Neuronal stem cell (in vitro differentiated cells): Measurements from ENCODE around the gene PPIA.

ENCODE experiments used
- DNase-seq: peaks from one replicate; pipeline ENCODE4 v3.0.0-alpha.2; 2013; ENCODE audit warnings: low spot score
- H2AFZ ChIP-seq: one replicate; pipeline ENCODE4 v1.6.1; 2013; ENCODE audit warnings: mild to moderate bottlenecking, low read length, inconsistent platforms
- H2AK5ac ChIP-seq: 2 replicates; pipeline ENCODE4 v1.6.1; 2013; ENCODE audit warnings: low read depth, mild to moderate bottlenecking, inconsistent platforms, low read length, moderate library complexity, mixed read lengths
- H2BK120ac ChIP-seq: 2 replicates; pipeline ENCODE4 v1.6.1; 2013; ENCODE audit warnings: low read depth, mild to moderate bottlenecking, inconsistent platforms, low read length, moderate library complexity, mixed read lengths
- H2BK12ac ChIP-seq: one replicate; pipeline ENCODE4 v1.6.1; 2013; ENCODE audit warnings: low read length, inconsistent platforms
- H2BK15ac ChIP-seq: 2 replicates; pipeline ENCODE4 v1.6.1; 2013; ENCODE audit warnings: mild to moderate bottlenecking, low read length, inconsistent platforms, mixed read lengths
- H2BK5ac ChIP-seq: one replicate; pipeline ENCODE4 v1.6.1; 2013; ENCODE audit warnings: inconsistent platforms, mild to moderate bottlenecking, low read length, moderate library complexity
- H3K14ac ChIP-seq: one replicate; pipeline ENCODE4 v1.6.1; 2013; ENCODE audit warnings: low read length, inconsistent platforms
- H3K18ac ChIP-seq: 2 replicates; pipeline ENCODE4 v1.6.1; 2013; ENCODE audit warnings: low read length, inconsistent platforms
- H3K23ac ChIP-seq: 2 replicates; pipeline ENCODE4 v1.6.1; 2013; ENCODE audit warnings: low read depth, mild to moderate bottlenecking, mixed read lengths, low read length, inconsistent platforms; ENCODE audit not compliant: poor library complexity
- H3K27ac ChIP-seq: replicated peaks from 3 replicates; pipeline ENCODE4 v1.5.1; 2013; ENCODE audit warnings: low read length, inconsistent platforms
- H3K27me3 ChIP-seq, 3 experiments: 2 replicates each; pipeline ENCODE4 v1.6.1; 2013; ENCODE audit warnings: low read length in 3 of 3, mild to moderate bottlenecking in 2 of 3, inconsistent platforms in 1 of 3, low read depth in 1 of 3, mixed read lengths in 1 of 3, moderate library complexity in 1 of 3; ENCODE audit not compliant: control insufficient read depth in 3 of 3, insufficient read depth in 3 of 3
- H3K36me3 ChIP-seq, 2 donors: replicated peaks in 1 of 2; 2 replicates each; pipeline ENCODE4 v1.6.1; 2013; ENCODE audit warnings: low read length in 2 of 2; ENCODE audit not compliant: control insufficient read depth in 2 of 2, insufficient read depth in 2 of 2
- H3K4ac ChIP-seq: 2 replicates; pipeline ENCODE4 v1.6.1; 2013; ENCODE audit warnings: inconsistent platforms, mild to moderate bottlenecking, low read length, moderate library complexity
- H3K4me1 ChIP-seq, 2 donors: 1 replicate in 1 of 2; 2 replicates in 1 of 2; pipeline ENCODE4 v1.6.1; 2013; ENCODE audit warnings: low read length in 2 of 2, low read depth in 1 of 2; ENCODE audit not compliant: control insufficient read depth in 2 of 2, insufficient read depth in 1 of 2
- H3K4me2 ChIP-seq: one replicate; pipeline ENCODE4 v1.6.1; 2013; ENCODE audit warnings: mild to moderate bottlenecking, low read length, inconsistent platforms; ENCODE audit not compliant: insufficient read depth, poor library complexity, severe bottlenecking
- H3K4me3 ChIP-seq, 2 donors: 2 replicates each; pipeline ENCODE4 v1.5.1; 2013; ENCODE audit warnings: low read length in 2 of 2, mild to moderate bottlenecking in 2 of 2, inconsistent platforms in 1 of 2, moderate library complexity in 1 of 2
- H3K79me1 ChIP-seq: one replicate; pipeline ENCODE4 v1.6.1; 2013; ENCODE audit warnings: low read depth, mild to moderate bottlenecking, inconsistent platforms, low read length, moderate library complexity
- H3K9ac ChIP-seq: one replicate; pipeline ENCODE4 v1.6.1; 2013; ENCODE audit warnings: mild to moderate bottlenecking, low read depth, low read length, inconsistent platforms; ENCODE audit not compliant: poor library complexity
- H3K9me3 ChIP-seq, 2 donors: replicated peaks in 1 of 2; 2 replicates each; pipeline versions ENCODE3 to v1.6.1; 2013; ENCODE audit warnings: low read length in 2 of 2, mild to moderate bottlenecking in 2 of 2, inconsistent platforms in 1 of 2, low read depth in 1 of 2, mixed read lengths in 1 of 2, moderate library complexity in 1 of 2; ENCODE audit not compliant: control insufficient read depth in 2 of 2, insufficient read depth in 1 of 2
- H4K8ac ChIP-seq: one replicate; pipeline ENCODE4 v1.6.1; 2013; ENCODE audit warnings: low read depth, mild to moderate bottlenecking, inconsistent platforms, low read length, moderate library complexity
- H4K91ac ChIP-seq: one replicate; pipeline ENCODE4 v1.6.1; 2013; ENCODE audit warnings: low read length, low read depth, mild to moderate bottlenecking, inconsistent platforms; ENCODE audit not compliant: poor library complexity
- WGBS, 2 donors: extraction: QIAGEN DNeasy Blood & Tissue Kit; methylation state at CpG; one replicate each; pipeline ENCODE4 v1.1.7; 2013; ENCODE audit warnings: missing lambda C conversion rate in 2 of 2, mixed read lengths in 1 of 2; ENCODE audit not compliant: insufficient read length in 2 of 2, insufficient replicate concordance in 1 of 2; ENCODE audit errors: extremely low coverage in 2 of 2; 5-methylcytosine and 5-hydroxymethylcytosine counted together

PPIA gene

DNA sequence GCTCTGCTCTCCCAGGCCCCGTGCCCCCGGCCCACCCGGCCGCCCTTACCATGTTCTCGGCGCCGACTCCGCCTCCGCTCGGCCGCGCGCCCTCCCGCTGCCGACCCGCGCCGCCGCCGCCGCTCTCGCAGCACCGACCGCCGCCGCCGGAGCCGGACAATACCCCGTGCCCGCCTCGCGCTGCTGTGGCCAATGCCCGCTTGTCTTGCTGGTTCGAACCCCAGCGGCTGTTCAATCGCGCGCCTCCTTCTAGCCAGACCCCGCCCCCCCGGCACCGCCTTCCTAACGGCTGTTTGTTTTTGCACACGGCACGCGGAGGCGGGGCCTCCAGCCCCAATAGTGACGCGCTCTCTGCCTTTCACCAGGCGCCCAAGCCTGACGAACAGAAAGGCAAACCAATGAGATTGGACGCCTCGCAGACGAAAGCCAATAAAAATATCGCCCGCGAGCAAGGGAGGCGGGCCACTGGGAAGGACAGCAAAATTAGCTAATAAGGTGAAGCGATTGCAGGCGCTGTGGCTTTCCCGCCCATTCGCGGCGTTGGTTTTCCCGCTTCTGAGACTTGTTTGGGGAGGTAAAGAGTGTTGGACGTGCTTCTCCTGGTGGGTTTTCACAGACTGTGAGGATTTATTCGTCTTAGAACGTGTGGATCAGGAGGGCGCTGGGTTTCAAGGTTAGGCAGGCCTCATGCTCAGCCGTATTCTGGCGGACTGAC, 51.6 kb downstream of the PPIA start, which contains the start of gene H2AZ2:
Gene H2AZ2, minus strand, starts transcription at position 168 of the 715 bp plus-strand sequence. Its CDS starts 116 bp downstream, at position 52.
- Histone ChIP-seq H2BK5ac (peak within 1 kb of the TSS; percentile 33), H3K4me3 (peak within 1 kb of the TSS; percentile 89 to 94)
- peak; percentile 100 for DNase-seq

DNA sequence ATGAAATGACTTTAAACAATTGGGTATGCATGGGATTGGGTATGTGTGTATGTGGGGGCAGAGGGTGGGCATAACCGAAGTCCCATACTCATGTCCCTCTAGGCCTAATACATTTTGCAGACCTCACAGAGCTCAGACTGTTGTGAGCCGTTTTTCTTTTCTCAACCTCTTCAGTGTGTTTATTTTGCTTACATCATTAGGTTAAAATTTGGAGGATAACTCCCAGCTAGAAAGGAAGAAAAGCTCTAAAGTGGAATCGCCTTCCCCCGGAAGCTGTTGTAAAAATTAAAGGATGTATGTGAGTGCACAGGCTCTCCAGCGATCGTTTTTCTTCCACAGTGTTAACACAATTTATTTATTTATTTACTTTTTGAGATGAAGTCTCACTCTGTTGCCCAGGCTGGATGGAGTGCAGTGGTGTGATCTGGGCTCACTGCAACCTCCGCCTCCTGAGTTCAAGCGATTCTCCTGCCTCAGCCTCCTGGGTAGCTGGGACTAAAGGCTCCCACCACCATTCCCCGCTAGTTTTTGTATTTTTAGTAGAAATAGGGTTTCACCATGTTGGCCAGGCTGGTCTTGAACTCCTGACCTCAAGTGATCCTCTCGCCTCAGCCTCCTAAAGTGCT, 52.9 kb downstream of the PPIA start:
- H3K27ac ChIP-seq = no peak overlapping the region
- no peak overlapping the region for H2BK120ac ChIP-seq

More for the DNA sequence above, 51.6 kb downstream of the PPIA start, which contains the start of gene H2AZ2:
- Histone ChIP-seq H3K4me1 (peaks cover 2 to 3% of the 10 kb centered on the region in 2 donors), H3K14ac (peak within 1 kb of the TSS; percentile 91), H3K79me1 (peaks cover 2% of the 10 kb centered on the region), H2BK120ac (peak within 1 kb of the TSS; percentile 50), H3K18ac (peak within 1 kb of the TSS; percentile 99), H4K91ac (no peak within 1 kb of the TSS), H3K9ac (peak within 1 kb of the TSS; percentile 92), H3K36me3 (peaks cover 0 to 16% of the 10 kb centered on the region in 2 donors), H3K9me3 (no peaks in the 10 kb centered on the region), H2AFZ (peak within 1 kb of the TSS; percentile 88), H4K8ac (no peak within 1 kb of the TSS), H2AK5ac (no peak within 1 kb of the TSS), H2BK12ac (no peak within 1 kb of the TSS), H2BK15ac (no peak within 1 kb of the TSS), H3K27me3 (no peaks in the 10 kb centered on the region), H3K27ac (peak within 1 kb of the TSS; percentile 95), H3K4me2 (peak within 1 kb of the TSS; percentile 65), H3K4ac (no peak within 1 kb of the TSS), H3K23ac (peak within 1 kb of the TSS; percentile 92)
- WGBS, 2 donors = no CpG with 5 or more reads among the region's 70 CpGs

DNA sequence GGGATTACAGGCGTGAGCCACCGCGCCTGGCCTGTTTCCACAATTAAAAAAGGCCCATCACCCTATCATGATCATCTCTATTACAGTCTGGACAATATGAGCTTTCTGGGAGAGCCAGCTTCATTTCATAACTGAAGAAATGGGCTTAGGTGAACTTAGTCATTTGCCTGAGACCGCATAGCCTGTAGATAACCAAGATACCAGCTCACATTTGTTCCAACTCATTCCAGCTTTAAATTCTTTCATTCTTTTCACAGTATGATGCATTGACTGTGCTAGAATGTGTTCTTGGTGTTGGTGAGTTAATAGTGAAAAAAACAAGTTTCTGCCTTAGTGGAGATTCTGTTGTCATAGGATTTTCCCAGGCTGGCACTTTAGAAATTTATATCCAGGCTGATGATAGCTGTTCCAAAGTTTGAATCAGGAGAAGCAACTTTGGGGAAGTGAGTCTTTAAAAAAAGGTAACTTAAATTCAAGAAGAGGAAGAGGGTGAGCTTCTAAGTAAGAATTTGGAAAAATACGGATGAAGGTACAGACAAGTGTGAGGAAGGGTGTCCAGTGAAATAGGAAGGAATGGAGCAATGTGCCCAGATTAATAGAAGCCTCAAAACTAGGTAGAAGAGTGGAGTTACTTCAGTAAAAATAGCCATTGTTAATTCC, 53.5 kb downstream of the PPIA start:
- H3K27ac ChIP-seq = no peak overlapping the region
- H3K14ac ChIP-seq = no peak overlapping the region
- no peak overlapping the region for H4K8ac ChIP-seq
- no peak for DNase-seq
- H3K79me1 ChIP-seq = peaks cover 2% of the 10 kb centered on the region
- H2AK5ac ChIP-seq = no peak overlapping the region
- H3K23ac ChIP-seq = no peak overlapping the region
- 100% methylated on average over 1 of the region's 5 CpGs; no CpG with 5 or more reads in 1 of the 2 donors for WGBS, 2 donors
- no peak overlapping the region for H3K18ac ChIP-seq
- H2BK120ac ChIP-seq = no peak overlapping the region
- no peak overlapping the region for H3K4me2 ChIP-seq
- no peaks in the 10 kb centered on the region for H3K9me3 ChIP-seq
- no peak overlapping the region for H3K9ac ChIP-seq
- no peak overlapping the region for H2BK12ac ChIP-seq
- H2BK5ac ChIP-seq = no peak overlapping the region
- H2AFZ ChIP-seq = no peak overlapping the region
- H4K91ac ChIP-seq = no peak overlapping the region
- H3K4me3 ChIP-seq = no peak overlapping the region
- no peaks in the 10 kb centered on the region for H3K36me3 ChIP-seq
- peaks cover 2 to 3% of the 10 kb centered on the region in 2 donors for H3K4me1 ChIP-seq
- no peaks in the 10 kb centered on the region for H3K27me3 ChIP-seq
- no peak overlapping the region for H3K4ac ChIP-seq
- H2BK15ac ChIP-seq = no peak overlapping the region

More for the DNA sequence above, 52.9 kb downstream of the PPIA start:
- H3K9me3 ChIP-seq = no peaks in the 10 kb centered on the region
- H3K79me1 ChIP-seq = peaks cover 2% of the 10 kb centered on the region
- H2BK15ac ChIP-seq = no peak overlapping the region
- no peak overlapping the region for H4K91ac ChIP-seq
- H3K4me1 ChIP-seq = peaks cover 2 to 3% of the 10 kb centered on the region in 2 donors
- peak overlapping the region in 1 of 2 donors; percentile 88 for H3K4me3 ChIP-seq
- no peak for DNase-seq
- no peak overlapping the region for H3K4ac ChIP-seq
- H4K8ac ChIP-seq = no peak overlapping the region
- H3K18ac ChIP-seq = no peak overlapping the region
- no peak overlapping the region for H3K4me2 ChIP-seq
- H2BK5ac ChIP-seq = no peak overlapping the region
- H3K14ac ChIP-seq = no peak overlapping the region
- peaks cover 0 to 3% of the 10 kb centered on the region in 2 donors for H3K36me3 ChIP-seq
- no peak overlapping the region for H3K23ac ChIP-seq
- H3K27me3 ChIP-seq = no peaks in the 10 kb centered on the region
- no peak overlapping the region for H2AK5ac ChIP-seq
- no peak overlapping the region for H2BK12ac ChIP-seq
- no CpG with 5 or more reads among the region's 10 CpGs for WGBS, 2 donors
- H2AFZ ChIP-seq = no peak overlapping the region
- no peak overlapping the region for H3K9ac ChIP-seq

DNA sequence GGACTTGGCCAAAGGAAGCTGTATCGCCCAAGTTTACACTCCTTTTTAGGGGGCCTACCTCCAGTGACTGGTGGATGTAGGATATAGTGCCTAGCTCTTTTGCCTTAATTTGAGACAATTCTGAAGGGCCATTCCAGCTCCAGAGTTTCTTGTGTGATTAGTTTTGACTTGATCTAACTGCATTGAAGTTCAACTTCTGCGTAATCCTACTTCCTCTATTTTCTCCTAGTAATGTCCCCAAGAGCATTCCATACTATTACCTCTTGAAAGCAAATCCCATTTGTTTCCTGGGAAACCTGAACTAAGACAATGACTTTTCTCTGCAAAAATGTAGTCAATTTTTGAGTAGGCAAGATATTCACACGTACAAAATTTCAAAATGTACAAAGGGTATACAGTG, 56.1 kb downstream of the PPIA start:
- Histone ChIP-seq H2BK5ac (no peak overlapping the region), H3K9ac (no peak overlapping the region), H3K36me3 (no peaks in the 10 kb centered on the region), H3K27ac (no peak overlapping the region), H3K4me2 (no peak overlapping the region), H3K4ac (no peak overlapping the region), H2AK5ac (no peak overlapping the region), H2BK12ac (no peak overlapping the region), H2AFZ (no peak overlapping the region), H3K27me3 (no peaks in the 10 kb centered on the region), H3K9me3 (no peaks in the 10 kb centered on the region), H3K4me3 (no peak overlapping the region), H4K8ac (no peak overlapping the region), H3K18ac (no peak overlapping the region), H3K4me1 (peaks cover 0 to 2% of the 10 kb centered on the region in 2 donors), H3K23ac (no peak overlapping the region), H3K79me1 (peaks cover 2% of the 10 kb centered on the region), H4K91ac (no peak overlapping the region), H3K14ac (no peak overlapping the region), H2BK120ac (no peak overlapping the region), H2BK15ac (no peak overlapping the region)
- no CpG with 5 or more reads among the region's 3 CpGs for WGBS, 2 donors
- DNase-seq = no peak
